Endothelial cell of umbilical vein (primary cell): ENCODE results near the gene CCDC18.

Experiments used
- EZH2 ChIP-seq: IDR thresholded peaks from 2 replicates; pipeline ENCODE4 v1.6.1; 2012; ENCODE audit warnings: borderline replicate concordance, low read depth, mild to moderate bottlenecking, moderate library complexity, low read length, inconsistent platforms; ENCODE audit not compliant: severe bottlenecking
- JUN ChIP-seq: IDR thresholded peaks from 2 replicates; pipeline ENCODE4 v1.6.1; 2011; ENCODE audit warnings: borderline replicate concordance, low read depth; ENCODE audit not compliant: insufficient read length, insufficient read depth
- POLR2A ChIP-seq: IDR thresholded peaks from 2 replicates; pipeline ENCODE4 v1.6.1; 2012; ENCODE audit warnings: low read depth, mild to moderate bottlenecking, control low read depth, low read length
- POLR2AphosphoS5 ChIP-seq: IDR thresholded peaks from 2 replicates; pipeline ENCODE4 v1.6.1; 2012; ENCODE audit warnings: low read depth, mild to moderate bottlenecking, control low read depth, low read length, moderate library complexity; ENCODE audit not compliant: insufficient read depth
- TF ChIP-seq, protein P1 (sequence below), 2 donors: IDR thresholded peaks; 1 replicate in 1 of 2; 2 replicates in 1 of 2; pipeline ENCODE4 v1.5.1; 2011; ENCODE audit warnings: low read length in 2 of 2, mild to moderate bottlenecking in 2 of 2, moderate library complexity in 2 of 2, control low read depth in 1 of 2, inconsistent platforms in 1 of 2, low read depth in 1 of 2; ENCODE audit not compliant: insufficient read depth in 1 of 2; ENCODE audit errors: extremely low read depth in 1 of 2

- TF ChIP-seq EZH2 (no peak), JUN (no peak), POLR2A (no peak), POLR2AphosphoS5 (no peak)
- TF ChIP-seq, protein P1, sequence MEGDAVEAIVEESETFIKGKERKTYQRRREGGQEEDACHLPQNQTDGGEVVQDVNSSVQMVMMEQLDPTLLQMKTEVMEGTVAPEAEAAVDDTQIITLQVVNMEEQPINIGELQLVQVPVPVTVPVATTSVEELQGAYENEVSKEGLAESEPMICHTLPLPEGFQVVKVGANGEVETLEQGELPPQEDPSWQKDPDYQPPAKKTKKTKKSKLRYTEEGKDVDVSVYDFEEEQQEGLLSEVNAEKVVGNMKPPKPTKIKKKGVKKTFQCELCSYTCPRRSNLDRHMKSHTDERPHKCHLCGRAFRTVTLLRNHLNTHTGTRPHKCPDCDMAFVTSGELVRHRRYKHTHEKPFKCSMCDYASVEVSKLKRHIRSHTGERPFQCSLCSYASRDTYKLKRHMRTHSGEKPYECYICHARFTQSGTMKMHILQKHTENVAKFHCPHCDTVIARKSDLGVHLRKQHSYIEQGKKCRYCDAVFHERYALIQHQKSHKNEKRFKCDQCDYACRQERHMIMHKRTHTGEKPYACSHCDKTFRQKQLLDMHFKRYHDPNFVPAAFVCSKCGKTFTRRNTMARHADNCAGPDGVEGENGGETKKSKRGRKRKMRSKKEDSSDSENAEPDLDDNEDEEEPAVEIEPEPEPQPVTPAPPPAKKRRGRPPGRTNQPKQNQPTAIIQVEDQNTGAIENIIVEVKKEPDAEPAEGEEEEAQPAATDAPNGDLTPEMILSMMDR (IDR thresholded peaks at IDR 0.05; ENCODE audit: extremely low read depth in 1 of 2, insufficient read depth in 1 of 2, low read depth in 1 of 2, low read length in 2 of 2), result no peak
Observed at GRCh38 chr1:93235261-93235660, 54.7 kb downstream of the CCDC18 start.
